DOHH2 (cell line): ENCODE results near the gene RILPL1.
"Not testable (repeated sequence)": the region's sequence is repeated elsewhere in the genome, so short reads cannot be mapped to it uniquely, and the experiment has no call there.

ENCODE experiments used
- H3F3A ChIP-seq: fragments of 200-600 bp; sonication (generic), shearing (Covaris generic); 2 replicates; pipeline ENCODE4 v1.6.0; 2016; ENCODE audit warnings: antibody characterized with exemption, mild to moderate bottlenecking; ENCODE audit not compliant: control insufficient read depth, insufficient read depth
- H3K27ac ChIP-seq: fragments of 200-600 bp; sonication (generic); 2 replicates; pipeline ENCODE4 v1.5.1; 2014; ENCODE audit warnings: low read depth, mild to moderate bottlenecking, low read length, moderate library complexity
- H3K27me3 ChIP-seq: fragments of 200-600 bp; sonication (generic); 2 replicates; pipeline ENCODE4 v1.6.1; 2014; ENCODE audit warnings: mild to moderate bottlenecking, low read length, mixed read lengths; ENCODE audit not compliant: control insufficient read depth
- H3K36me3 ChIP-seq: fragments of 200-600 bp; sonication (generic); 2 replicates; pipeline ENCODE4 v1.6.1; 2014; ENCODE audit warnings: mild to moderate bottlenecking, low read length, moderate library complexity, mixed read lengths; ENCODE audit not compliant: control insufficient read depth
- H3K4me1 ChIP-seq: fragments of 200-600 bp; sonication (generic); 2 replicates; pipeline ENCODE4 v1.6.1; 2014; ENCODE audit warnings: mild to moderate bottlenecking, low read length, mixed read lengths; ENCODE audit not compliant: control insufficient read depth
- H3K4me2 ChIP-seq: fragments of 200-600 bp; sonication (generic); 2 replicates; pipeline ENCODE4 v1.6.0; 2014; ENCODE audit warnings: mild to moderate bottlenecking, low read length, moderate library complexity
- H3K4me3 ChIP-seq: fragments of 200-600 bp; sonication (generic); 2 replicates; pipeline ENCODE4 v1.5.1; 2014; ENCODE audit warnings: mild to moderate bottlenecking, low read length, mixed read lengths
- H3K79me2 ChIP-seq: fragments of 200-600 bp; sonication (generic); 2 replicates; pipeline ENCODE4 v1.6.1; 2014; ENCODE audit warnings: mild to moderate bottlenecking, low read length, mixed read lengths; ENCODE audit not compliant: control insufficient read depth
- H3K9me2 ChIP-seq: fragments of 200-600 bp; sonication (generic); replicated peaks from 2 replicates; pipeline ENCODE4 v1.6.1; 2014; ENCODE audit warnings: mild to moderate bottlenecking, low read length, mixed read lengths; ENCODE audit not compliant: control insufficient read depth
- H3K9me3 ChIP-seq: fragments of 200-600 bp; sonication (generic); 2 replicates; pipeline ENCODE4 v1.6.1; 2014; ENCODE audit warnings: antibody characterized with exemption, low read length, mixed read lengths; ENCODE audit not compliant: control insufficient read depth, insufficient read depth
- H4K20me1 ChIP-seq: fragments of 200-600 bp; sonication (generic); 2 replicates; pipeline ENCODE4 v1.6.0; 2014; ENCODE audit warnings: low read depth, mild to moderate bottlenecking, antibody characterized with exemption, low read length, moderate library complexity; ENCODE audit not compliant: control insufficient read depth, insufficient read depth
- CTCF ChIP-seq: fragments of 200-600 bp; sonication (generic); IDR thresholded peaks from one replicate; pipeline ENCODE4 v1.5.1; 2014; ENCODE audit warnings: antibody characterized with exemption, mild to moderate bottlenecking, low read depth, low read length; ENCODE audit not compliant: poor library complexity, severe bottlenecking
- EZH2phosphoT487 ChIP-seq: fragments of 200-600 bp; sonication (generic); IDR thresholded peaks from 2 replicates; pipeline ENCODE4 v1.6.1; 2017; ENCODE audit warnings: borderline replicate concordance, mild to moderate bottlenecking, antibody characterized with exemption, low read length, moderate library complexity, mixed read lengths

The RILPL1 gene

GRCh38 chr12:123468786-123469185 lies 64.7 kb downstream of the RILPL1 start:
- no peaks in the 10 kb centered on the region for H4K20me1 ChIP-seq
- no peaks in the 10 kb centered on the region for H3K27me3 ChIP-seq
- peaks cover 24% of the 10 kb centered on the region for H3K79me2 ChIP-seq
- H3K36me3 ChIP-seq = peaks cover 22% of the 10 kb centered on the region
- peak overlapping the region; percentile 20; the same call in 1 of the 2 replicates for H3K4me2 ChIP-seq
- no peak overlapping the region for H3K27ac ChIP-seq
- no peak overlapping the region for H3K4me3 ChIP-seq
- H3K4me1 ChIP-seq = peaks cover 8% of the 10 kb centered on the region
- H3F3A ChIP-seq = 0 out of 2 replicates have a peak, but pooled peaks cover 3% of the 10 kb centered on the region
- TF ChIP-seq CTCF (peak; percentile 57), EZH2phosphoT487 (no peak)
- H3K9me2 ChIP-seq = no peaks in the 10 kb centered on the region
- H3K9me3 ChIP-seq = no peaks in the 10 kb centered on the region

- no peak overlapping the region for H3K4me2 ChIP-seq
- no peaks in the 10 kb centered on the region for H4K20me1 ChIP-seq
- H3F3A ChIP-seq = 0 out of 2 replicates have a peak, but pooled peaks cover 3% of the 10 kb centered on the region
- H3K27me3 ChIP-seq = no peaks in the 10 kb centered on the region
- H3K4me3 ChIP-seq = no peak overlapping the region
- H3K9me2 ChIP-seq = no peaks in the 10 kb centered on the region
- peaks cover 57% of the 10 kb centered on the region for H3K79me2 ChIP-seq
- H3K36me3 ChIP-seq = peaks cover 22% of the 10 kb centered on the region
- peaks cover 10% of the 10 kb centered on the region for H3K4me1 ChIP-seq
- TF ChIP-seq CTCF = no peak
- no peak for TF ChIP-seq EZH2phosphoT487
- H3K9me3 ChIP-seq = no peaks in the 10 kb centered on the region
- no peak overlapping the region for H3K27ac ChIP-seq
These were observed 68.4 kb downstream of the RILPL1 start for GRCh38 chr12:123465084-123465483.

DNA sequence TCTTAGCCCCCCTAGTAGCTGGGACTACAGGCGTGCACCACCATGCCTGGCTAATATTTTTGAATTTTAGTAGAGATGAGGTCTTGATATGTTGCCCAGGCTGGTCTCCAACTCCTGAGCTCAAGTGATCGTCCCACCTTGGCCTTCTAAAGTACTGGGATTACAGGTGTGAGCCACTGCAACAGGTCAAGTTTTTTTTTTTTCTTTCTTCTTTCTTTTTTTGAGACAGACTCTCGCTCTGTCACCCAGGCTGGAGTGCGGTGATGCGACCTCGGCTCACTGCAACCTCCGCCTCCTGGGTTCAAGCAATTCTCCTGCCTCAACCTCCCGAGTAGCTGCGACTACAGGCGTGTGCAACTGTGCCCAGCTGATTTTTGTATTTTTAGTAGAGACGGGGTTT lies 70.3 kb downstream of the RILPL1 start:
- not testable (repeated sequence) for H4K20me1 ChIP-seq

DNA sequence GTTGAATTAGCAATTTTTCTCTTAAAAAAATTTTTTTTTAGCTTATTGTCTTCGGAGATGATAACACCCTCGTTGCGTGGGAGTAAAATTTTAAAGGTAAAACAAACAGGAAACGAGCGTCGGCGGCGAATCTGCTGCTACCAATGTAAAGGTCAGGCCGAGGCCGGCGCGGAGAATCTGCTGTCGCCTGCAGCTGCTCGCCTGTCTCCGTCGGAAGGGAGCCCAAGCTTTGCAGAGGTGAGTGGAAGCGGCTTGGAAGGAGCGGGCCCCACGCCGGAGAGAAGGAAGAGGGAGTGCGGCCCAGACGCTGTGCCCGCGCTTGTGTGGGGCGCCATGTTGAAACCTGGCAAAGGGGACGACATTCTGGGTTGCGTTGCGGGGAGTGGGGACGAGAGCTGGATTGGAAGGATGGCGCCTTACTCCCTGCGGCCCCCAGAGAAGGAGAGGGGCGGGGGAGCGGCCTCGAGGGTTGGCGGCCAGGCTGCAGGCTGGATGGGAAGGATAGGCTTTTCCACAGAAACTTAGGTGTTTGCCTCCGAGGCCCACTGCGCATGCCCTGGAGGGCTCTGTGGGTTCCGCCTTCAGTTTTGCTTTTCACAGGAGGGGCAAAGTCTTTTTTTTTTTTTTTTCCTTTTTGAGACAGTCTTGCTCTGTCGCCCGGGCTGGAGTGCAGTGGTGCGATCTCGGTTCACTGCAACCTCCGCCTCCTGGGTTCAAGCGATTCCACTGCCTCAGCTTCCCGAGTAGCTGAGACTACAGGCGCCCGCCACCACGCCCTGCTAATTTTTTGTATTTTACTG lies 75.3 kb downstream of the RILPL1 start, which contains the start of gene SNRNP35:
Gene SNRNP35, plus strand, starts transcription at position 160 of the 800 bp plus-strand sequence. CDS start 7,402 bp downstream, outside the sequence.
- TF ChIP-seq EZH2phosphoT487 (no peak), CTCF (no peak)
- no peaks in the 10 kb centered on the region for H3K27me3 ChIP-seq

More for the DNA sequence above, 70.3 kb downstream of the RILPL1 start:
- peaks cover 24% of the 10 kb centered on the region for H3K36me3 ChIP-seq
- peaks cover 11% of the 10 kb centered on the region for H3K4me1 ChIP-seq
- H3K27ac ChIP-seq, H3K9me2 ChIP-seq, H3F3A ChIP-seq, H3K4me2 ChIP-seq, H3K27me3 ChIP-seq, H3K4me3 ChIP-seq, H3K9me3 ChIP-seq: not testable (repeated sequence)
- peaks cover 69% of the 10 kb centered on the region for H3K79me2 ChIP-seq

More for the DNA sequence above, 75.3 kb downstream of the RILPL1 start, which contains the start of gene SNRNP35:
- Histone ChIP-seq H3K4me2 (peak within 1 kb of the TSS; percentile 68), H3K4me3 (peak within 1 kb of the TSS; percentile 76), H3K27ac (peak within 1 kb of the TSS; percentile 92), H3F3A (peaks cover 7% of the 10 kb centered on the region; the same call in 1 of the 2 replicates), H4K20me1 (no peaks in the 10 kb centered on the region), H3K79me2 (peaks cover 43% of the 10 kb centered on the region), H3K36me3 (0 out of 2 replicates have a peak, but pooled peaks cover 4% of the 10 kb centered on the region), H3K4me1 (peaks cover 11% of the 10 kb centered on the region), H3K9me3 (no peaks in the 10 kb centered on the region), H3K9me2 (no peaks in the 10 kb centered on the region)
